HG03175 (cell line): ENCODE results near the gene WDHD1.
"Not testable (repeated sequence)": the region's sequence is repeated elsewhere in the genome, so short reads cannot be mapped to it uniquely, and the experiment has no call there.

Source experiments
- ATAC-seq: cut with Tn5 transposase; IDR thresholded peaks from one replicate; pipeline ENCODE4 v1.9.1; 2021; ENCODE audit warnings: mild to moderate bottlenecking, moderate library complexity; ENCODE audit not compliant: unreplicated experiment

The WDHD1 gene

DNA sequence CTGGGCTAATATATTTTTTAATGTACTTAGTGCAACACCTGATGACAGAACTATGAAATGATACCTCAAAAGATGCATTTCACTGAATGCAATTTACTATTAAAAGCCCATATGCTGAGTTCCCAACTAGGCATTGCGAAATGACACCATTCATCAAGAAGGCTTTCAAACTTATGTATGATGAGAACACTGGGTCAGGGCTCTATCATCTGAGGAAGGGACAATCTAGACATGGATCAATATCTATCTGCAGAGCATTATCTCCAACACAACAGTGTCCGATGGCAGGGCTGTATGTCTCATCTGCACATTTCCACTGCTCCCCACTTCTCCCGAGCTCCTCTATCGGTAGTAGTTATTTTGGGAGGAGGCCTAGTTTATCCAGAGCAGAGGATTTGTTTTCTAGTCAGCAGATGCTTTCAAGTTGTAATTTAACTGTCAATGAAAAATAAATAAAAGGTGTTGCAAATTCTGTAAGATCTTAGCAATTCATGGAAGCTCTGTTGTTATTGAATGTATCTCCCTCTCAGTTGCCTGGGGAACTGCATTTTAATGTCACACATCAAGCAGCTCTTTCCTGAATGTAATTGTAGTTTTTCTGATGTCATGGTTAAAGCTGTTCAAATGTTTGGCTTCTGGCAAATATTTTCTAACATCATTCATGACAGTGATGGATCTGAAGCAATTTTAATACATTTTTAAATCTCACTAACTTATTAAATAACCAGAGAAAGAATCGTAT lies 116.9 kb downstream of the WDHD1 start:
- no peak for ATAC-seq

DNA sequence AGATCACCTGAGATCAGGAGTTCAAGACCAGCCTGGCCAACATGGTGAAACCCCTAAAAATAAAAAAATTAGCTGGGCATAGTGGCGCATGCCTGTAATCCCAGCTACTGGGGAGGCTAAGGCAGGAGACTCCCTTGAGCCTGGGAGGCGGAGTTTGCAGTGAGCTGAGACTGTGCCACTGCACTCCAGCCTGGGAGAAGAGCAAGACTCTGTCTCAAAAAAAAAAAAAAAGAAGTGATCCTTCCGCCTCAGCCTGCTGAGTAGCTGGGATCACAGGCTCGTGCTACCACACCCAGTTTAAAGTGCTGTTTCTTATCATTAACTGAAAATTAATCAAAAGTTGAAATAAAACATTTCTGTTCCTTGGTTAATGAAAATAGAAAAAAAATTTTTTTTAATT lies 117.9 kb downstream of the WDHD1 start:
- not testable (repeated sequence) for ATAC-seq

DNA sequence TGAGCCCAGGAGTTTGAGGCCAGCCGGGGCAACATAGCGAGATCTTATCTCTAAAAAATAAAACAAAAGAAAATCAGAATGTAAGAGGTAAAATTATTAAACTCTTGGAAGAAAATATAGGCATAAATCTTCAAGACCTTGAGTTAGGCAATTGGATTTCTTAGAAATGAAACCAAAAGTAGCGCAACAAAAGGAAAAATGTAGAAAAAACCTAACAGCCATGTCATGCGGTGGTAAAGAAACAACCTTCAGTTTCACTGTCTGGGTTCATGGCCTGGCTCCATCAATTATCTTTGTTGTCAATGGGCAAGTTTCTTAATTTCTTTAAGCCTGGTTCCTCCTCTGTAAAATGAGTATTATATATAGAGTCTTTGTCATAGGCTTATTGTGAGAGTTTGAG lies 118.7 kb downstream of the WDHD1 start:
- peak; percentile 51 for ATAC-seq

DNA sequence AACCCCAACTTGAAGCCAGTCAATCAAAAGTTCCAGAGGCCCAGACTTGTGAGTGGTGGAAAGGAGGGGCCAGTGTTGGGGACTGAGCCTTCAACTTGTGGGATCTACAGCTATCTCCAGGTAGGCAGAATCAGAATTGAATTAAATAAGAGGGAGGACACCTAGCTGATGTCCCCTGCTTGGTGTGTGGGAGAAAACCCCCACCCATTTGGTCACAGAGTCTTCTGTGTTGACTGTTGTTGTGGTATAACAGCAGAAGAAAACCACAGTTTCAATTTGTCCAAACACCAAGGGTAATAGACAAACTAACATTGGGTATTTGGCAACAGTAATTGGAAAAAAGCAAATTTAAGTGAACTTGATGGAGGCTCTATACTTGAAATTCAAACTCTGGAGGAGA lies 120.8 kb downstream of the WDHD1 start:
- no peak for ATAC-seq

DNA sequence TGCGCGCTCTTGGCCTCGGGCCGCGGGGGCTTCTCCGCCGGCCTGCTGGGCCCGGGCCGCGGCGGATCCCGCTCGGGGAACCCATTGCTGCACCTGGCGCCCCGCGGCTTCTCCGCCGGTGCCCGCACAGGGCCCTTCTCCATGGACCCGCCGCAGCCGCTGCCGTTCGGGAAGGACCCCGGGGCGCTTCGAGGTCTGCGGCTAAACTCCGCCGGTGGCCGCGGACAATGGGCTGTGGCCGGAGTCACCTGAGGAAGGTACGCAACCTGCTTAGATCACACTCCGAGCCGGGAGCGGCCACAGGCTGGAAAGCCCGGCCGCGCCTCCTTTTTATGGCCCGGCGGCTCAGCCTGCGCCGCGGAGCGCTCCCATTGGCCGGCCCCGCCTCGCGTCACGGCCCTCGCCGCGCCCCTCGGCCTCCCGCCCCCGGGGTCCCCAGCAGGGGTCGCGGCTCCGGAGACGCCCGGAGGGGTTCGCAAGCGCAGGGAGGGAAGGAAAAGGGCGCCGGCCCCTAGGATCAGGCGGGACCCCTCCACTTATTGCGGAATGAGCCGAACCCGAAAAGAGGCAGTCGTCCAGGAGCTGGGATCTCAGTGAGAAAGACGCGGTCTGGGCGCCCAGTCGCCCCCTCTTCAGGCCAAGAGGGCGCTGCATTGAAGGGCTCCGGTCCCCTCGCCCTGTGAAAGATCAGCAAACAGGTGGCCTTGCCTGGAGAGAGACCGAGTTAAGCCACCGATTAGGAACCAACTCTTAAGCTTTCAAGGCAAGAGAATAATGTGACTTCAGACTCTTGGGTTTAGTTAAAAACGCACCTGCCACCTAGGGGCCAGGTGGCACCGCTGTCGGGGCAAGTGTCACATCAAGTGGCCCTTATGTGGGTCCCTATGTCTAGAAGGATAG lies 124.1 kb downstream of the WDHD1 start, which contains the start of gene GCH1:
GCH1 (minus strand) TSS at position 306 of the 900 bp plus-strand sequence; CDS start at position 143, 163 bp downstream.
- ATAC-seq = peak; percentile 81

DNA sequence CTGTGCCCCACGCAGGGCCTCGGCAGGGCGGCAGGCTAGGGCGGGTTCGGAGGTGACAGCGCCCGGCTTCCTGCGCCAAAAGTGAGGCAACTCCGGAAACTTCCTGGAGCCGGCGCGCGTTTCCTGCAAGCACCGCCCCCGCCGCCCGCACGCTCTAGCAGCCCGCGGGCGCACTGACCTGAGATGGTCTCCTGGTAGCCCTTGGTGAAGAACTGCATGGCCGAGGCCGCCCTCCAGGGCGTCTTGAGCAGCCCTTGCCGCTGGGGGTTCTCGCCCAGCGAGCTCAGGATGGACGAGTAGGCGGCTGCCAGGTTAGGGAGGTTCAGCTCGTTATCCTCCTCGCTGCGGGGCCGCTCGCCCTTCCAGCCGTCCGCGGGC lies 124.8 kb downstream of the WDHD1 start:
- peak; percentile 71 for ATAC-seq

DNA sequence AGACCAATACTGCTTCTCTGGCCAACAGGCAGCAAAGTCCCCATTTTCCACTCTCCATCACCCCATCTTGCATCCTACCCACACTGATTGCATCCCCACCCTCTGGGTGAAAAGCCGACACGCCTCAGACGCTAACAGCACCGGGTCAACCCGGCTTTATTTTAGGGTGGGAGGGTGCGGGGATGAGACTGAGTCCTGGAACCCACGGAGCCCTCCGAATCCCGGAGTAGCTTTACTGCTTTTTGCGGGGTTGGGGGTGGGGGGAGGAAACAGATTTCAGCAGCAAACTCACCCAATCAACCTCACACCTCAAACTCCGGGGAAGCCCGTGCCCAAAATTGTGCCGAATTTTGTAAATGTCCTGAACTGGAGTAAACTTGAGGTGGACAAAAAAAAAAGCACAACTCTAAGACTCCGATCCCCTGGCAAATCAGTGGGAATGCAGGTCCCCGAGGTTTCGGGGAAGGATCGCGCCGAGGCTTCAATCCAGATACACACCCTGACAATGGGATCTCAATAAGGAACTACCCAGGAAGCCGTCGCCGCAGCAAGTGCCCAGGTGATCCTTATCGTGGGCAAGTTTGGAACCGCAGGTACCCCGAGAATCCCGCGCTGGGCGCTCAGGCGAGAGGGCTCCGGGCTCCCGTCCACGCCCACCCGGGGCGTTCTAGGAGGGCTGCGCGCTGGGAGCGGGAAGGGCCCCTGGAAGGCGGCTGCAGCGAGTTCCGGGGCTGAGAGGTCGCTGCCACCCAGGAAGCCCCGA lies 125.3 kb downstream of the WDHD1 start:
- ATAC-seq = no peak

DNA sequence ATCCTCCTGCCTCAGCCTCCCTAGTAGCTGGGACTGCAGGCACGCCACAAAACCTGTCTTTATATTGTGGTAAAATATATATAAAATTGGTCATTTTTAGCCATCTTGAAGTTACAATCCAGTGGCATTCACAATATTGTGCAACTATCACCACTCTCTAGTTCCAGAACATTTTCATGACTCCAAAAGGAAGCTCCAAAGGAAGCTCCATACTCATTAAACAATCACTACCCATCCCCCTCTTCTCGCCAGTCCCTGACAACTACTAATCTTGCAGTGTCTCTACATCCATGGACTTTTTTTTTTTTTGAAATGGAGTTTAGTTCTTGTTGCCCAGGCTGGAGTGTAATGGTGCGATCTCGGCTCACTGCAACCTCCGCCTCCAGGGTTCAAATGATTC lies 127.3 kb downstream of the WDHD1 start:
- no peak for ATAC-seq

DNA sequence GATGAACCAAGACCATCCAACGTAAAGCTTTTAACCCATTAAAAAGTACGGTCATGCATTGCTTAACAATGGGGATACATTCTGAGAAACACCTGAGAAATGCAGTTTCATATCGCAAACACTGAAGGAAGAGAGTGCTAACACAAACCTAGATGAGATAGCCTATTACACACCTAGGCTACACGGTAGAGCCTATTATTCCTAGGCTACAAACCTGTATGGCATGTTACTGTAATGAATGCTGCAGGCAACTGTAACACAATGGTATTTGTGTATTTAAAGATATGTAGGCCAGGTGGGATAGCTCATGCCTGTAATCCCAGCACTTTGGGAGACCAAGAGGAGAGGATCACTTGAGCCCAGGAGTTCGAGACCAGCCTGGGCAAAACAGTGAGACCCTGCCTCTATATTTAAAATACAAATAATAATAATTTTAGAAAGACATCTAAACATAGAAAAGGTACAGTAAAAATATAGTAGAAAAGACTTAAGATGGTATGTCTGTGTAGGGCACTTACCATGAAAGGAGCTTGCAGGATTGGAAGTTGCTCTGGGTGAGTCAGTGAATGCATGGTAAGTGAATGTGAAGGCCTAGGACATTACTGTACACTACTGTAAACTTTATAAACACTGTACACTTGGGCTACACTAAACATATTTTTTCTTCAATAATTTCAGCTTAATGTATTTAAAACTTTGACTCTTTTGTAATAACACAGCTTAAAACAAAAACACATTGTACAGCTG lies 128.9 kb downstream of the WDHD1 start:
- ATAC-seq = not testable (repeated sequence)

DNA sequence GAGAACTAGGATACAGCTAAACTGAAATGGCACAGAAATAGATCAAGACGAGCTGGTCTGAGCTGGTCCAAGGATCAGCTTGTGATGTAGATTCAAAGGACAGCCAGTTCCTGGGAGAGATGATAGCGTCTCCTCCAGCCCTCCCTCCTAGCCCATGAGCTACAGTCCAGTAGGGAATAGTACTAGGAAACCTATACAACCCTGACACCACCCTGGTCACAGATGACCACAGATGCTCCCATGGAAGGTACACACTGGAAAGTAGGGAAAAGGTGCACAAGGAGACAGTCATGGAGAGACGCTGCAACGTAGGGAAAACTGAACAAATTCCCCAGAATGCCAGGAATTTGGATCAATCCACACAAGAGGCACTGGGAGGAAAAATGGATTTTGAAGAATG lies 131.2 kb downstream of the WDHD1 start:
- no peak for ATAC-seq

DNA sequence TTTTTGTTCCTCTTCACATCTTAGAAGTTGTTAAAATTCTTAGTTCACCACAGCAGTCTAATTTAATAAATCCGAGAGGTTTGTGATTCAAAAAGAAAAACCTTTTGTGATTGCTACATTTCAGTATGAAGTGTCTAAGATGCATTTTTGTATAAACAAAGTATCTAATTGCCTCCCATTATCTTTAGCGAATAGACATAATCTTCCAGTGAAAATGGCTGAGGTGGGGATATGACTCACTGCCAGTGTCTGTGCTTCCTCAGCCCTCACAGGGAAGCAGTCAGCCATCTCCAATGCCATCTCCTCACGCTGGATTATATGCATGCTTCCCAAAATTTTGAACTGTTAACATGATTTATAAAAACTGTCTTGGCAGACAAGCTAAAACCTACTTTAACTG lies 131.9 kb downstream of the WDHD1 start:
- ATAC-seq = no peak

DNA sequence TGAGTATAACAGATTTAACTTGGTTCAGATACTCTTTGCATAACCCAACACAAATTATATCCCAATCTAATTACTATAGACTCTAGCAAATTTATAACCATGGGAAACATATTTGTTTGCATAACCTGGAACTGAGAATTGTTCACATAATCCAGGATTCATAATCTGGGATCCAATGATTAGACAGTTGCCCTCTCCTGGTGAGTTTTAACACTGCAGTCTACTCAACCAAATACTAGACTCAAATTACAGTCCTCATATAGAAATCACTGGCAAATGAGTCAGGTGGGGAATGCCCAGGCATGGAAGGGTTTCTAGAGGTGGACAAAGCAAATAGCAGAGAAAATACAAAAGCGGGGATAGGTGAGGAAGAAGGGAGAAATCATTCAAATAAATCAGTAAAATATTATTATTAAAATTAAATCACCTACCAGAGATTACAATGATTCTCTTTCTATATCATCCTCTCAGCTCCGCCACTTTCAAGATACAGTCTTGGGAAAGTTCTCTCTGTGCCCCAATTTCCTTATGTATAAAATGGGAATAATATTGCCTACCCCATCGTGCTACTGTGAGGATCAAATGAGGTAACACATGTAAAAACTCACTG lies 133.6 kb downstream of the WDHD1 start:
- ATAC-seq = peak; percentile 50

DNA sequence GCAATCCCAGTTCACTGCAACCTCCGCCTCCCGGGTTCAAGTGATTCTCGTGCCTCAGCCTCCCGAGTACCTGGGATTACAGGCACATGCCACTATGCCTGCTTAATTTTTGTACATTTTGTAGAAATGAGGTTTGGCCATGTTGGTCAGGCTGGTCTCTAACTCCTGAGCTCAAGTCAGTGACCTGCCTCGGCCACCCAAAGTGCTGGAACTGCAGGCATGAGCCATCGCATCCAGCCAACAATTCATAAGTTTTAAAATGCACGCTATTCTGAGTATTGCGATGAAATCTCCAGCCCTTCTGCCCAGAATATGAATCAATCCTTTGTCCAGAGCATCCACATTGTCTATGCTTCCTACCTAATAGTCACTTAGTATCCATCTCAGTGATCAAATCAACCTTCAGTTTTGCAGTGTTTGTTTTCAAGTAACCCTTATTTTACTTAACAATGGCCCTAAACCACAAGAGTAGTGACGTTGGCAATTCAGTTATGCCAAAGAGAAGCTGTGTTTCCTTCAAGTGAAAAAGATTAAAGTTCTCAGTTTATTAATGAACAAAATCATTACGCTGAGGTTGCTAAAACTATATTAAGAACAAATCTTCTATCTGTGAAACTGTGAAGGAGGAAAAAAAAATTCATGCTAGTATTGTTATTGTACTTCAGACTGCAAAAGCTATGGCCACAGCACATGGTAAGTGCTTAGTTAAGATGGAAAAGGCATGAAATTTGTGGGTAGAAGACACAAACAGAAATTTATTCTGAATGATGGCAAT lies 135.2 kb downstream of the WDHD1 start:
- ATAC-seq = no peak

DNA sequence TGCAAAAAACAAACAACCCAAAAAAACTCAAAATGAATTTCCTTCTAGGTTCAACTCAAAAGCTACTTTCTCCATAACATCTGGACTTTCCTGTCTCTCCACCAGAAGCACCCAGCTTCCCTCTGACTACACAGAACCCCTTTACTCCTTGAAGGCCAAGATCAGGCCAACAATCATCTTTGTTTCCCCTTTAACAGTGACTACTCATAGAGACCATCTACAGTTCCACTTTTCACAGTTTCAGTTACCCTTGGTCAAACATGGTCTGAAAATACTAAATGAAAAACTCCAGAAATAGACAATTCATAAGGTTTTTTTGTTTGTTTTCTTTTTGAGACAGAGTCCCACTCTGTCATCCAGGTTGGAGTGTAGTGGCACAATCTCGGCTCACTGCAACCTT lies 136.1 kb downstream of the WDHD1 start:
- peak; percentile 77 for ATAC-seq

DNA sequence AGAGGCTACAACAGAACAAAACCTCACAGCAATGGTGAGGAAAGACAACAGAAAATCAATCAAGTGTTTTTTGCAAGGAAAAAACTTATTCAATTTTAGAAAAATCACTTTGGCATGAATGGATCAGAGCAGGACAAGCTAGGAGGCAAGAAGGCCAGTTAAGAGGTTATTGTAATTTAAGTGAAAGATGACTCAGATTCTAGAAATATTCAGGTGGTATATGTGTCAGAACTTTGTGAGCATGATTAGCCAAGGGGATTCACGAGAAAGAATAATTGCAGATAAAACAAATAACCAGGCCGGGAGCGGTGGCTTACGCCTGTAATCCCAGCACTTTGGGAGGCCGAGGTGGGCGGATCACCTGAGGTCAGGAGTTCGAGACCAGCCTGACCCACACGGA lies 137.0 kb downstream of the WDHD1 start:
- ATAC-seq = no peak
